K562 (cell line): ENCODE results near the gene PPM1F. TPM values are rescaled to one million over a fixed set of nuclear protein-coding genes. Genes with fewer than 3 reads are reported as not detected.

Source experiments
- ARID2 ChIP-seq: fragments of 450-650 bp; IDR thresholded peaks from 2 replicates; pipeline ENCODE4 v1.6.1; 2017; ENCODE audit warnings: antibody characterized with exemption, mild to moderate bottlenecking
- ARID4B ChIP-seq: sonication (generic); formaldehyde crosslinking; IDR thresholded peaks from 2 replicates; pipeline ENCODE4 v1.8.0; 2022; ENCODE audit warnings: mild to moderate bottlenecking, missing genetic modification reagents
- CBX3 ChIP-seq, 2 experiments: IDR thresholded peaks; 1 replicate in 1 of 2; 2 replicates in 1 of 2; pipeline ENCODE4 v1.6.1; 2012; ENCODE audit warnings: inconsistent platforms in 2 of 2, low read length in 2 of 2, borderline replicate concordance in 1 of 2, control low read depth in 1 of 2
- ELF2 ChIP-seq: fragments of 250-450 bp; sonication (Bioruptor Pico); IDR thresholded peaks from 2 replicates; pipeline ENCODE4 v1.5.0; 2021; ENCODE audit warnings: mild to moderate bottlenecking
- ESRRA ChIP-seq: fragments of 450-650 bp; IDR thresholded peaks from 2 replicates; pipeline ENCODE4 v1.6.1; 2014; ENCODE audit warnings: low read depth, mild to moderate bottlenecking, moderate library complexity, borderline replicate concordance
- GTF2F1 ChIP-seq: IDR thresholded peaks from 2 replicates; pipeline ENCODE4 v1.6.1; 2011; ENCODE audit warnings: low read depth, low read length, improper control_type of control experiment
- NFE2 ChIP-seq: IDR thresholded peaks from 2 replicates; pipeline ENCODE4 v1.6.1; 2014; ENCODE audit warnings: antibody characterized with exemption, low read depth
- NR2F6 ChIP-seq: fragments of 450-650 bp; formaldehyde crosslinking; IDR thresholded peaks from 2 replicates; pipeline ENCODE4 v1.4.0; 2020; ENCODE audit warnings: mild to moderate bottlenecking
- POLR2AphosphoS2 ChIP-seq: IDR thresholded peaks from 2 replicates; pipeline ENCODE4 v1.6.1; 2012; ENCODE audit warnings: low read length, improper control_type of control experiment
- RBM34 ChIP-seq: fragments of 200-400 bp; formaldehyde crosslinking; IDR thresholded peaks from 2 replicates; pipeline ENCODE4 v1.6.1; 2018; ENCODE audit warnings: low read length, borderline replicate concordance; ENCODE audit not compliant: insufficient read depth
- SAFB2 ChIP-seq: fragments of 200-400 bp; formaldehyde crosslinking; IDR thresholded peaks from 2 replicates; pipeline ENCODE4 v1.6.1; 2018; ENCODE audit warnings: borderline replicate concordance, low read length, low read depth, moderate library complexity; ENCODE audit not compliant: severe bottlenecking
- SUPT5H ChIP-seq: fragments of 450-650 bp; IDR thresholded peaks from 2 replicates; pipeline ENCODE4 v1.6.1; 2016
- TSC22D4 ChIP-seq: fragments of 450-650 bp; IDR thresholded peaks from 2 replicates; pipeline ENCODE4 v1.6.1; 2016; ENCODE audit warnings: missing genetic modification characterization, missing biosample characterization, control low read depth
- ZNF121 ChIP-seq: sonication (generic); formaldehyde crosslinking; conservative IDR thresholded peaks from 2 replicates; pipeline ENCODE4 v1.8.0; 2022; ENCODE audit warnings: missing genetic modification reagents
- ZNF184 ChIP-seq: sonication (generic); formaldehyde crosslinking; IDR thresholded peaks from 2 replicates; pipeline ENCODE4 v1.5.0; 2020; ENCODE audit warnings: missing genetic modification reagents
- ZNF407 ChIP-seq: fragments of 450-650 bp; IDR thresholded peaks from 2 replicates; pipeline ENCODE4 v1.6.1; 2016; ENCODE audit warnings: low read depth
- ZNF561 ChIP-seq: fragments of 450-650 bp; formaldehyde crosslinking; conservative IDR thresholded peaks from 2 replicates; pipeline ENCODE4 v1.4.0; 2020; ENCODE audit warnings: mild to moderate bottlenecking, moderate library complexity
- ZNF695 ChIP-seq: fragments of 450-650 bp; formaldehyde crosslinking; IDR thresholded peaks from 2 replicates; pipeline ENCODE4 v1.4.0; 2020; ENCODE audit warnings: mild to moderate bottlenecking, moderate library complexity
- ZNF778 ChIP-seq: fragments of 450-650 bp; formaldehyde crosslinking; IDR thresholded peaks from 2 replicates; pipeline ENCODE4 v1.4.0; 2020; ENCODE audit warnings: mild to moderate bottlenecking, moderate library complexity
- polyA plus RNA-seq, 8 experiments: library from polyadenylated mRNA; depleted of rRNA in 4 of 8; stranded (reverse) in 5 of 8; unstranded in 3 of 8; fragments of >200 nt; fragmentation: Nextera tagmentation in 2 of 8; fragmentation: Illumina TruSeq in 1 of 8; extraction: Ambion mirVana in 2 of 8; extraction: Trizol in 1 of 8; gene quantifications; 2 replicates each; pipeline versions ENCODE4 v1.2.1 to v1.2.3, GENCODE V29; 2011 to 2014; ENCODE audit warnings: inconsistent platforms in 1 of 8, missing spikeins in 1 of 8
- total RNA-seq, 7 experiments: library from RNA; depleted of rRNA in 6 of 7; stranded (reverse); fragments of >200 nt in 6 of 7; fragmentation: Illumina TruSeq in 2 of 7; extraction: Trizol in 2 of 7; gene quantifications; 2 replicates each; pipeline versions ENCODE4 v1.2.1 to v1.2.3, GENCODE V29; 2011 to 2021; ENCODE audit warnings: low replicate concordance in 1 of 7

The PPM1F gene
- total and polyA plus RNA-seq, 9 of the 15 experiments (the other 6 are each of a cell fraction or from before 2014, with no cell fraction given), result 2.1 to 159 (median 64.0) TPM

GRCh38 chr22:21951062-21951461, 1.6 kb downstream of the PPM1F start (continued):
- TF ChIP-seq NR2F6 (no peak), ELF2 (no peak), ZNF695 (CRISPR knock-in tag) (no peak), ZNF407 (no peak), ARID4B (no peak), SUPT5H (no peak), ZNF121 (CRISPR knock-in tag) (no peak), POLR2AphosphoS2 (no peak), TSC22D4 (tag) (peak; percentile 72; the same call in 1 of the 2 replicates), NFE2 (no peak), ESRRA (no peak), ARID2 (no peak), SAFB2 (no peak), CBX3 (IDR thresholded peaks at IDR 0.05; ENCODE audit: borderline replicate concordance in 1 of 2, low read length in 2 of 2) (peak in 1 of 2 experiments; percentile 33; a peak in 1 of 3 replicates), GTF2F1 (no peak), ZNF184 (no peak), ZNF778 (CRISPR knock-in tag) (no peak), ZNF561 (no peak), RBM34 (no peak)
